ENCODE results near the gene KRT8. TPM values are rescaled to one million over a fixed set of nuclear protein-coding genes. Genes with fewer than 3 reads are reported as not detected.

The KRT8 gene
- total and polyA plus RNA-seq, 2 of the 13 experiments (the other 11 are each of a cell fraction or from before 2014, with no cell fraction given): 498 to 718 TPM

DNA sequence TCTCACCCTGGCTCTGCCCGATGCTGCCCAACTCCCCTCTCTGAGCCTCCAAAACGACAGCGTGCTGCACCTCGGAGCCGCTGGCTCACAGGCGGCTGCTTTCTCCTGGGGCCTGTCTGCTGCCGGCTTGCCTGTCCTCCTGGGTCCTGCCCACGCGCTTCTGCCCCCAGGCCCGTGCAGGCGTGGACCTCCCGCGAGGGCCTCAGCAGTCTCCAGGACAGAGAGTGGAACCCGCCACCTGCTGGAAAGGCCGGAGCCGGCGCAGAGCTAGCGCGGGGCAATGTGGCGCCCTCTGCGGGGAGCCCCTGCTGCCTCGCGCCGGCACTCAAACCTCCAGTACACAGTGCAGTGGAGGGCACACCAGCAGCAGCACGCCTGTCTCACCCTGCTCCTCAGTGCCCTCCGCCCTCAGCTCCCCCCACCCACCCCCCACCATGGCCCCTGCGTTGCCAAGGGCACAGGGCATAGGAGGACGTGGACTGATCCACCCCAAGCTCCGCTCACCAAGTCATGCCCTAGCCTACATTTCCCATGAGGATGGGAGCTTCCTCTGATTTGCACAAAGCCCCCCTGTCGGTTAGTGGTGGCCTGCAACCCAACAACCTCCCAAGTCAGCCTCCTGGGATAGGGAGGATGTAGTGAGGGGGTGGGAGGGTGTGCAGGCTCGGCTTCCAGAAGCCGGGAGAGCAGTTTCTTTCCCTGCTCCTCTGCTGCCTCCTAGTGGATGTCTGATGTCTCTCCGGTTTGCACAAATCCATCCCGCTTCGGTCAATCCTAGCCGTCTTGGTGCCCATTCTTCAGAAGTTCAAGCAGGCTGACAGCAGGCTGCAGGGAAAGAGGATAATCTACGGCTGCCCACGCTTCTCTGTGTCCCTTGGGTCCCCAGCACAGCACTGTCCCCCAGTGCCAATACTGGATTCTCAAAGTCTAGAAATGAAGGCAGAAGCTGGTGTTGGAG is 25.2 kb downstream of the KRT8 start (continued):
- no peak for TF ChIP-seq ETV6 (CRISPR knock-in tag; conservative IDR thresholded peaks at IDR 0.05)
- TF ChIP-seq, protein P1, sequence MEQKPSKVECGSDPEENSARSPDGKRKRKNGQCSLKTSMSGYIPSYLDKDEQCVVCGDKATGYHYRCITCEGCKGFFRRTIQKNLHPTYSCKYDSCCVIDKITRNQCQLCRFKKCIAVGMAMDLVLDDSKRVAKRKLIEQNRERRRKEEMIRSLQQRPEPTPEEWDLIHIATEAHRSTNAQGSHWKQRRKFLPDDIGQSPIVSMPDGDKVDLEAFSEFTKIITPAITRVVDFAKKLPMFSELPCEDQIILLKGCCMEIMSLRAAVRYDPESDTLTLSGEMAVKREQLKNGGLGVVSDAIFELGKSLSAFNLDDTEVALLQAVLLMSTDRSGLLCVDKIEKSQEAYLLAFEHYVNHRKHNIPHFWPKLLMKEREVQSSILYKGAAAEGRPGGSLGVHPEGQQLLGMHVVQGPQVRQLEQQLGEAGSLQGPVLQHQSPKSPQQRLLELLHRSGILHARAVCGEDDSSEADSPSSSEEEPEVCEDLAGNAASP (CRISPR knock-in tag; IDR thresholded peaks at IDR 0.05; ENCODE audit: borderline replicate concordance): no peak
- TF ChIP-seq SRSF1 (optimal IDR thresholded peaks at IDR 0.05; ENCODE audit: low read depth, low read length): no peak
- TF ChIP-seq ZNF772 (CRISPR knock-in tag; IDR thresholded peaks at IDR 0.05): peak; percentile 29
- TF ChIP-seq, protein P2, sequence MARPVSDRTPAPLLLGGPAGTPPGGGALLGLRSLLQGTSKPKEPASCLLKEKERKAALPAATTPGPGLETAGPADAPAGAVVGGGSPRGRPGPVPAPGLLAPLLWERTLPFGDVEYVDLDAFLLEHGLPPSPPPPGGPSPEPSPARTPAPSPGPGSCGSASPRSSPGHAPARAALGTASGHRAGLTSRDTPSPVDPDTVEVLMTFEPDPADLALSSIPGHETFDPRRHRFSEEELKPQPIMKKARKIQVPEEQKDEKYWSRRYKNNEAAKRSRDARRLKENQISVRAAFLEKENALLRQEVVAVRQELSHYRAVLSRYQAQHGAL (CRISPR knock-in tag; IDR thresholded peaks at IDR 0.05; ENCODE audit: not compliant biosample characterization): no peak
- no peak for TF ChIP-seq PRMT3 (CRISPR knock-in tag; IDR thresholded peaks at IDR 0.05; ENCODE audit: borderline replicate concordance, low read depth)
- TF ChIP-seq IRF1 (CRISPR knock-in tag; IDR thresholded peaks at IDR 0.05; ENCODE audit: low read depth): no peak
- TF ChIP-seq, protein P3, sequence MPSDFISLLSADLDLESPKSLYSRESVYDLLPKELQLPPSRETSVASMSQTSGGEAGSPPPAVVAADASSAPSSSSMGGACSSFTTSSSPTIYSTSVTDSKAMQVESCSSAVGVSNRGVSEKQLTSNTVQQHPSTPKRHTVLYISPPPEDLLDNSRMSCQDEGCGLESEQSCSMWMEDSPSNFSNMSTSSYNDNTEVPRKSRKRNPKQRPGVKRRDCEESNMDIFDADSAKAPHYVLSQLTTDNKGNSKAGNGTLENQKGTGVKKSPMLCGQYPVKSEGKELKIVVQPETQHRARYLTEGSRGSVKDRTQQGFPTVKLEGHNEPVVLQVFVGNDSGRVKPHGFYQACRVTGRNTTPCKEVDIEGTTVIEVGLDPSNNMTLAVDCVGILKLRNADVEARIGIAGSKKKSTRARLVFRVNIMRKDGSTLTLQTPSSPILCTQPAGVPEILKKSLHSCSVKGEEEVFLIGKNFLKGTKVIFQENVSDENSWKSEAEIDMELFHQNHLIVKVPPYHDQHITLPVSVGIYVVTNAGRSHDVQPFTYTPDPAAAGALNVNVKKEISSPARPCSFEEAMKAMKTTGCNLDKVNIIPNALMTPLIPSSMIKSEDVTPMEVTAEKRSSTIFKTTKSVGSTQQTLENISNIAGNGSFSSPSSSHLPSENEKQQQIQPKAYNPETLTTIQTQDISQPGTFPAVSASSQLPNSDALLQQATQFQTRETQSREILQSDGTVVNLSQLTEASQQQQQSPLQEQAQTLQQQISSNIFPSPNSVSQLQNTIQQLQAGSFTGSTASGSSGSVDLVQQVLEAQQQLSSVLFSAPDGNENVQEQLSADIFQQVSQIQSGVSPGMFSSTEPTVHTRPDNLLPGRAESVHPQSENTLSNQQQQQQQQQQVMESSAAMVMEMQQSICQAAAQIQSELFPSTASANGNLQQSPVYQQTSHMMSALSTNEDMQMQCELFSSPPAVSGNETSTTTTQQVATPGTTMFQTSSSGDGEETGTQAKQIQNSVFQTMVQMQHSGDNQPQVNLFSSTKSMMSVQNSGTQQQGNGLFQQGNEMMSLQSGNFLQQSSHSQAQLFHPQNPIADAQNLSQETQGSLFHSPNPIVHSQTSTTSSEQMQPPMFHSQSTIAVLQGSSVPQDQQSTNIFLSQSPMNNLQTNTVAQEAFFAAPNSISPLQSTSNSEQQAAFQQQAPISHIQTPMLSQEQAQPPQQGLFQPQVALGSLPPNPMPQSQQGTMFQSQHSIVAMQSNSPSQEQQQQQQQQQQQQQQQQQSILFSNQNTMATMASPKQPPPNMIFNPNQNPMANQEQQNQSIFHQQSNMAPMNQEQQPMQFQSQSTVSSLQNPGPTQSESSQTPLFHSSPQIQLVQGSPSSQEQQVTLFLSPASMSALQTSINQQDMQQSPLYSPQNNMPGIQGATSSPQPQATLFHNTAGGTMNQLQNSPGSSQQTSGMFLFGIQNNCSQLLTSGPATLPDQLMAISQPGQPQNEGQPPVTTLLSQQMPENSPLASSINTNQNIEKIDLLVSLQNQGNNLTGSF (CRISPR knock-in tag; IDR thresholded peaks at IDR 0.05): peak; percentile 34; the same call in 1 of the 2 replicates
- TF ChIP-seq ZNF530 (CRISPR knock-in tag; IDR thresholded peaks at IDR 0.05; ENCODE audit: low read depth): no peak
- TF ChIP-seq IKZF1 (IDR thresholded peaks at IDR 0.05): no peak
- TF ChIP-seq ZBTB7B (CRISPR knock-in tag; IDR thresholded peaks at IDR 0.05): peak; percentile 54; the same call in 1 of the 2 replicates
- no peak for TF ChIP-seq CREM (IDR thresholded peaks at IDR 0.05)
- no peak for TF ChIP-seq CREM (CRISPR knock-in tag; IDR thresholded peaks at IDR 0.05)
- TF ChIP-seq ZFP36 (IDR thresholded peaks at IDR 0.05; ENCODE audit: borderline replicate concordance, low read depth, low read length, partially characterized antibody): no peak
- TF ChIP-seq MED13 (CRISPR knock-in tag; IDR thresholded peaks at IDR 0.05): no peak
- TF ChIP-seq RFX1 (IDR thresholded peaks at IDR 0.05): no peak
- no peak for TF ChIP-seq MBNL3 (CRISPR knock-in tag; conservative IDR thresholded peaks at IDR 0.05)
- TF ChIP-seq TAF1 (CRISPR knock-in tag; IDR thresholded peaks at IDR 0.05): peak; percentile 25; the same call in 1 of the 2 replicates
- no peak for TF ChIP-seq SIN3B (IDR thresholded peaks at IDR 0.05; ENCODE audit: low read length)
- no peak for TF ChIP-seq TBP (CRISPR knock-in tag; IDR thresholded peaks at IDR 0.05)
- no peak for TF ChIP-seq ZFAT (CRISPR knock-in tag; conservative IDR thresholded peaks at IDR 0.05)
- peak; percentile 55; the same call in 1 of the 2 replicates for TF ChIP-seq ZNF891 (CRISPR knock-in tag; IDR thresholded peaks at IDR 0.05)
- TF ChIP-seq NFE2L1 (CRISPR knock-in tag; IDR thresholded peaks at IDR 0.05; ENCODE audit: borderline replicate concordance): no peak
